Subcutaneous abdominal adipose tissue (tissue), 5 donors: ENCODE measurements around the gene CATSPERB.

Source experiments
- H3K27ac ChIP-seq: one replicate; pipeline ENCODE4 v1.7.0; 2013; ENCODE audit warnings: low read depth, mild to moderate bottlenecking, inconsistent platforms, low read length, moderate library complexity
- H3K27me3 ChIP-seq, 5 donors: one replicate each; pipeline ENCODE4 v1.7.0; 2013; ENCODE audit warnings: low read length in 5 of 5, inconsistent platforms in 1 of 5; ENCODE audit not compliant: control insufficient read depth in 5 of 5, insufficient read depth in 4 of 5
- H3K36me3 ChIP-seq, 5 donors: one replicate each; pipeline ENCODE4 v1.7.0; 2013; ENCODE audit warnings: low read length in 5 of 5; ENCODE audit not compliant: control insufficient read depth in 5 of 5, insufficient read depth in 5 of 5
- H3K4me1 ChIP-seq, 5 donors: one replicate each; pipeline ENCODE4 v1.7.0; 2013; ENCODE audit warnings: low read length in 5 of 5, mild to moderate bottlenecking in 3 of 5, moderate library complexity in 1 of 5; ENCODE audit not compliant: control insufficient read depth in 5 of 5, insufficient read depth in 5 of 5
- H3K4me3 ChIP-seq, 5 donors: one replicate each; pipeline ENCODE4 v1.7.0; 2013; ENCODE audit warnings: low read length in 5 of 5, low read depth in 1 of 5
- H3K9ac ChIP-seq, 5 donors: one replicate each; pipeline ENCODE4 v1.7.0; 2013; ENCODE audit warnings: low read length in 5 of 5, mild to moderate bottlenecking in 4 of 5, moderate library complexity in 3 of 5
- H3K9me3 ChIP-seq, 5 donors: one replicate each; pipeline ENCODE4 v1.7.0; 2013; ENCODE audit warnings: low read length in 5 of 5; ENCODE audit not compliant: control insufficient read depth in 5 of 5
- donor health status: healthy.
- donor health status: healthy.
- donor health status: healthy.
- donor health status: healthy.
- donor health status: healthy.

The CATSPERB gene

GRCh38 chr14:91731986-91732385, at the start of gene CATSPERB:
Gene CATSPERB, minus strand, starts transcription at chr14:91732086. Its CDS starts 2,607 bp downstream, at chr14:91729479.
- Histone ChIP-seq H3K27ac (no peak within 1 kb of the TSS), H3K9ac (no peak within 1 kb of the TSS), H3K4me1 (no peaks in the 10 kb centered on the region), H3K9me3 (no peaks in the 10 kb centered on the region), H3K4me3 (no peak within 1 kb of the TSS), H3K27me3 (no peaks in the 10 kb centered on the region), H3K36me3 (no peaks in the 10 kb centered on the region)

DNA sequence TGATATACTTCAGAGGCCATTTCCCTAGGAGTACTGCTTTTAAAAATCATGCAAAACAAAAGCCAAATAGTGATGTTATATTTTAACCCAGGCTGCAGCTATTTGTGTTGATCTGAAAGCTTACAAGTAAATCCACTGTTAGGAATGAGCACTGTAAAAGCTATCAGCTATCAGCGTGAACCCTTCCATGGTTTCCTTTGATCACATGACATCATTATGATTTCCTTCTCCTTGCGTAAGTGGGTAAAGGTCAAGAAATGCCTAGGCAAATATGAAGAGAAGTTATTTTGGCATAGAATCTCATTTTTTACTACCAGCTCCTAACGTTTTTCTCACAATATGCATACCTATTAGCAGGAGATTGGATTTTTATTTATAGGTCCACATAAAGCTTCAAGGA, 48.6 kb upstream of the CATSPERB start:
- Histone ChIP-seq H3K4me1 (peaks cover 0 to 5% (median 0%) of the 10 kb centered on the region in 5 donors), H3K4me3 (peak overlapping the region in 1 of 5 donors; percentile 31), H3K27me3 (no peaks in the 10 kb centered on the region), H3K9ac (no peak overlapping the region), H3K36me3 (no peaks in the 10 kb centered on the region), H3K27ac (no peak overlapping the region), H3K9me3 (no peaks in the 10 kb centered on the region)

GRCh38 chr14:91778217-91778616, 46.3 kb upstream of the CATSPERB start:
- H3K4me1 ChIP-seq, result peaks cover 0 to 5% (median 0%) of the 10 kb centered on the region in 5 donors
- H3K9ac ChIP-seq, result no peak overlapping the region
- no peaks in the 10 kb centered on the region for H3K36me3 ChIP-seq
- H3K4me3 ChIP-seq, result no peak overlapping the region
- H3K27me3 ChIP-seq, result no peaks in the 10 kb centered on the region
- H3K9me3 ChIP-seq, result no peaks in the 10 kb centered on the region
- H3K27ac ChIP-seq, result no peak overlapping the region

- Histone ChIP-seq H3K27me3 (no peaks in the 10 kb centered on the region), H3K4me3 (no peak overlapping the region), H3K4me1 (no peaks in the 10 kb centered on the region), H3K9ac (no peak overlapping the region), H3K27ac (no peak overlapping the region), H3K9me3 (no peaks in the 10 kb centered on the region), H3K36me3 (no peaks in the 10 kb centered on the region)
Measured at GRCh38 chr14:91774140-91775096, 42.5 kb upstream of the CATSPERB start.

DNA sequence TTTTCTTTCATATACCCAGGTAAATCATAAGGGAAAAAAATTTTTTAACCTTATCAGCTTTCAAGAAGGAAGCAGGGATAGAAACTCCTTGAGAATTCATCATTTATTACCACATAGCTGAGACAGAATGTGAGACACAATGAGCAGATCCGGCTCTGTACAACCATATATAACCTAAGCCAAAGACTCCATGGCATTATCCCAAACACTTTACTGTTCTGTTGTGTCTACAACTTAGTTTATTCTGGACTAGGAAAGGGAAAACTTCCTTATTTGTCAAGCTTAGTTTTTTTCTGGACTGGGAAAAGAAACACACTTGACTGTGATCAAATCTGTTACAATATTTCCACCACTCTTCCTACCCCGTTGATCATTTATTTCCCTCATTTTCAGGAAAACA, 38.3 kb upstream of the CATSPERB start:
- Histone ChIP-seq H3K27ac (no peak overlapping the region), H3K4me3 (no peak overlapping the region), H3K36me3 (no peaks in the 10 kb centered on the region)

DNA sequence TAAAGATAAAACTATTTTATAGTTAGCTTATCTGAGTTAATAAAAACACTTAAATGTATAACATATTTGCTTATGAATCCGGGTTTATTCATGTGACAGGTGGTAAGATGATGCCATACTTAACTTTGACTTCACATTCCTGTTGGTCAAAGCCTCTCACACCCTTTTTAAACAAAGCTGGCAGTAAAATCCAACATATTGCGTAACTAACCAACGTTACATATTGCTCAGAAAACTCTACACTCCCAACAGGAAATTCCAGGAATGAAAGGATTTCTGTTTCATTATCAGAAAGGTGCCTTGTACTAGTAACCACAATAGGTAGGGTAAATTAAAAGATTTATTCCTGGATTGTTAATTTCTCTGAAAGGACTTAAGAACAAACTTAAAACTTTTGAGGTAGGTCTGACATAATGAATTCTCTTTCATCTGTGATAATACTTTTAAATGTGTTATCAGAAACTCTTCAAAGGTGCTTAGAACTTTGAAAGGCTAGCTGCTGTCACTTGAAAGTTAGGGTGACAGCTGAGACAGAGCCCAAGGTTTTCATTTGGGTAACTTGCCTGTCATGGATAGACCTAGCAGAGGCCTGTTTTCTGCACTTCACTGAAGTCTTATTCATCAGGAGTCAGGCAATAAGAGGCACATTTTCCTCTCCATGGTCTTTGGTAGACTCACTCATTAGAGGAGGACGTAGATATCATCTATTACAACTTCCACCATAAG, 23.8 kb upstream of the CATSPERB start:
- H3K4me1 ChIP-seq, result peaks cover 0 to 31% (median 4%) of the 10 kb centered on the region in 5 donors
- H3K9ac ChIP-seq, result no peak overlapping the region
- peaks cover 0 to 3% (median 0%) of the 10 kb centered on the region in 5 donors for H3K27me3 ChIP-seq
- H3K36me3 ChIP-seq, result no peaks in the 10 kb centered on the region
- peaks cover 0 to 11% (median 5%) of the 10 kb centered on the region in 5 donors for H3K9me3 ChIP-seq
- no peak overlapping the region for H3K4me3 ChIP-seq
- H3K27ac ChIP-seq, result no peak overlapping the region

More for the DNA sequence above, 38.3 kb upstream of the CATSPERB start:
- no peaks in the 10 kb centered on the region for H3K9me3 ChIP-seq
- H3K27me3 ChIP-seq, result no peaks in the 10 kb centered on the region
- H3K4me1 ChIP-seq, result no peaks in the 10 kb centered on the region
- no peak overlapping the region for H3K9ac ChIP-seq

DNA sequence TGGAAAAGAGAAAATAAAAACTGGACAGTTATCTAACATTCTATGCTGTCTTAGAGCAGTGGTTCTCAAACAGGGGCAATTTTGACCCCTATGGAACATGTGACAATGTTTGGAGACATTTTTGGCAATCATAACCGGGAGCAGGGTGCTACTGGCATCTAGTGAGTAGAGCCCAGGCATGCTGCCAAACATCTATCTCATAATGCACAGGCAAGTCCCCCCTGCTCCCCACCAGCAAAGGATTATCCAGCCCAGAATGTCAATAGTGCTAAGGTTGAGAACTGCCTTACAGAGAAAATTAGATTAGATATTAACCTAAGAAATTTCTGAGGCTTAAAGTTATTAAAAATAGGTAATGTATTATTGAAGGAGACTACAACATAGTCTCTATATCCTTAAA, 22.9 kb upstream of the CATSPERB start:
- peaks cover 0 to 4% (median 0%) of the 10 kb centered on the region in 5 donors for H3K27me3 ChIP-seq
- H3K36me3 ChIP-seq, result no peaks in the 10 kb centered on the region
- H3K9me3 ChIP-seq, result peaks cover 0 to 5% (median 0%) of the 10 kb centered on the region in 5 donors
- H3K27ac ChIP-seq, result no peak overlapping the region
- no peak overlapping the region for H3K4me3 ChIP-seq
- H3K4me1 ChIP-seq, result peaks cover 0 to 31% (median 4%) of the 10 kb centered on the region in 5 donors
- no peak overlapping the region for H3K9ac ChIP-seq

- Histone ChIP-seq H3K27me3 (peaks cover 0 to 4% (median 0%) of the 10 kb centered on the region in 5 donors), H3K9ac (no peak overlapping the region), H3K4me1 (peaks cover 0 to 31% (median 4%) of the 10 kb centered on the region in 5 donors), H3K27ac (peak overlapping the region; percentile 21), H3K9me3 (no peaks in the 10 kb centered on the region), H3K4me3 (no peak overlapping the region), H3K36me3 (no peaks in the 10 kb centered on the region)
Measured at GRCh38 chr14:91754185-91754584, 22.3 kb upstream of the CATSPERB start.

GRCh38 chr14:91753501-91754128, 21.7 kb upstream of the CATSPERB start:
- no peak overlapping the region for H3K4me3 ChIP-seq
- H3K9ac ChIP-seq, result no peak overlapping the region
- H3K27me3 ChIP-seq, result peaks cover 0 to 4% (median 0%) of the 10 kb centered on the region in 5 donors
- H3K27ac ChIP-seq, result peak overlapping the region; percentile 21
- H3K4me1 ChIP-seq, result peaks cover 0 to 31% (median 4%) of the 10 kb centered on the region in 5 donors
- no peaks in the 10 kb centered on the region for H3K36me3 ChIP-seq
- no peaks in the 10 kb centered on the region for H3K9me3 ChIP-seq
